Effector memory CD8-positive, alpha-beta T cell (primary cell): ENCODE data around the gene SOX8.

ENCODE experiments used
- ATAC-seq: fragments of 150-1000 bp; cut with Tn5 transposase; replicated peaks from 2 replicates; pipeline ENCODE4 v1.10.0; 2021; ENCODE audit warnings: mild to moderate bottlenecking, moderate library complexity
- DNase-seq, 3 experiments: peaks; one replicate each; pipeline ENCODE4 v3.0.0; 2021
- H3K27ac Mint-ChIP-seq, 2 donors: one replicate each; pipeline ENCODE4 v1.8.0; 2022; ENCODE audit warnings: mild to moderate bottlenecking in 2 of 2, mixed read lengths in 2 of 2, moderate library complexity in 2 of 2
- H3K27me3 Mint-ChIP-seq, 2 donors: one replicate each; pipeline ENCODE4 v1.8.0; 2022; ENCODE audit warnings: mixed read lengths in 2 of 2
- H3K36me3 Mint-ChIP-seq: one replicate; pipeline ENCODE4 v1.8.0; 2022; ENCODE audit warnings: mild to moderate bottlenecking, moderate library complexity, mixed read lengths; ENCODE audit not compliant: insufficient read depth
- H3K4me1 Mint-ChIP-seq, 2 donors: one replicate each; pipeline ENCODE4 v1.8.0; 2022; ENCODE audit warnings: low read depth in 2 of 2, mixed read lengths in 2 of 2
- H3K4me3 Mint-ChIP-seq, 2 donors: one replicate each; pipeline ENCODE4 v1.8.0; 2022; ENCODE audit warnings: mild to moderate bottlenecking in 2 of 2, mixed read lengths in 2 of 2, moderate library complexity in 2 of 2
- H3K9me3 Mint-ChIP-seq, 2 donors: one replicate each; pipeline ENCODE4 v1.8.0; 2022; ENCODE audit warnings: mixed read lengths in 2 of 2

SOX8 gene

GRCh38 chr16:971582-971905 is 10.0 kb upstream of the SOX8 start:
- Mint-ChIP-seq H3K4me1 (peaks cover 10% of the 10 kb centered on the region in 2 donors), H3K27me3 (no peaks in the 10 kb centered on the region), H3K36me3 (peaks cover 11% of the 10 kb centered on the region), H3K9me3 (no peaks in the 10 kb centered on the region), H3K4me3 (peak overlapping the region; percentile 58 to 70), H3K27ac (no peak overlapping the region)
- DNase-seq (no peak), ATAC-seq (no peak)

DNA sequence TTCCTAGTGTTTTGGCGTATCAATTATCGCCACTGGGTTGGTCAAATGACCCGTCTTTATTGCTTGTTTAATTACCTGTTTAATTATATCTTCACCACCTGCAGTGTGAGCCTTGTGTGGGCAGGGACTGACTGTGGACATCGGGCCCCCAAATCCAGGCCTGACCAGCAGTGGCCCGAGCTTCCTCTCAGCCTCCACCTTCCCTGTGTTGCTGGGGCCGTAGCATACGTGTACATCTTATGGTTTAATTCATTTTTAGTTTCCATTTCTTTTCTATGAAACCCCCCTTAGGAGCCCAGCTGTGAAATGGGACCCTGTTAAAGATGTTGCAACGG is 9.6 kb upstream of the SOX8 start:
- no peaks in the 10 kb centered on the region for H3K9me3 Mint-ChIP-seq
- H3K36me3 Mint-ChIP-seq: peaks cover 9% of the 10 kb centered on the region
- ATAC-seq (no peak), DNase-seq (no peak)
- no peak overlapping the region for H3K27ac Mint-ChIP-seq
- H3K4me3 Mint-ChIP-seq: peak overlapping the region; percentile 58 to 70
- H3K4me1 Mint-ChIP-seq: peaks cover 7 to 10% of the 10 kb centered on the region in 2 donors
- H3K27me3 Mint-ChIP-seq: no peaks in the 10 kb centered on the region

- ATAC-seq (no peak), DNase-seq (no peak)
- Mint-ChIP-seq H3K4me3 (peak overlapping the region in 1 of 2 donors; percentile 58), H3K4me1 (peaks cover 7 to 10% of the 10 kb centered on the region in 2 donors), H3K9me3 (no peaks in the 10 kb centered on the region), H3K36me3 (peaks cover 4% of the 10 kb centered on the region), H3K27ac (no peak overlapping the region), H3K27me3 (peaks cover 0 to 2% of the 10 kb centered on the region in 2 donors)
These were observed 9.1 kb upstream of the SOX8 start for GRCh38 chr16:972316-973002.

GRCh38 chr16:973366-973765 is 8.2 kb upstream of the SOX8 start:
- Mint-ChIP-seq H3K27ac (peak overlapping the region in 1 of 2 donors; percentile 49), H3K27me3 (peaks cover 8 to 11% of the 10 kb centered on the region in 2 donors), H3K36me3 (peaks cover 3% of the 10 kb centered on the region), H3K4me3 (no peak overlapping the region), H3K9me3 (no peaks in the 10 kb centered on the region), H3K4me1 (peaks cover 4 to 7% of the 10 kb centered on the region in 2 donors)
- ATAC-seq: no peak
- DNase-seq: no peak

DNA sequence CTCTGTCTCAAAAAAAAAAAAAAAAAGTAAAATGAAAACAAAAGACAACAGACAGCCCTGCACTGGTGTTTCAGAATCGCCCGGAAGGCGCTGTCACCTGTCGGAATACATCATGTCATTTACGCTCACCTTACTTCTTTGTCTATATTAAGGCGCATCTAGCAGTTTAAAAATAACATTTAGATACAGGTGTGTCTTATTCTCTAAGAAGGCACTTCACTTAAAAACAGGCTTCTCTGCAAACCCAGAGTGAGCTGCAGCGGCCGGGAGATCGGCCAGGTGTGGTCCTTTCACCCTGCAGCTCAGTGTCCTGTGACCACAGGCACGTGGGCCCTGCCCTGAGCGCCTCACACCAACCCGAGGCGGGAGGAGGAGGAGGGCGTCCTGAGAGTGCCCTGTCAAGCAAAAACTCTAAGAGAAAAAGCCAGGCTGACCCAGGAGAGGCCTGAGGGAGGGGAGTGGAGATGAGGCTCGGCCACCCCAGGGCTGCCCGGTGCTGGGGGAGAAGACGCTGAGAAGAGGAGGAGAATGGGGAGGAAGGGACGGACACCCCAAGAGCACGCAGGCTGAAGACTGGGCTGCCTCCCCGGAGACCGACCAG is 7.5 kb upstream of the SOX8 start:
- Mint-ChIP-seq H3K9me3 (no peaks in the 10 kb centered on the region), H3K4me3 (no peak overlapping the region), H3K27me3 (peaks cover 9 to 18% of the 10 kb centered on the region in 2 donors), H3K27ac (no peak overlapping the region), H3K4me1 (peaks cover 0 to 3% of the 10 kb centered on the region in 2 donors), H3K36me3 (peaks cover 3% of the 10 kb centered on the region)
- ATAC-seq (no peak), DNase-seq (no peak)

GRCh38 chr16:974611-975261 is 6.8 kb upstream of the SOX8 start:
- Mint-ChIP-seq H3K36me3 (peaks cover 6% of the 10 kb centered on the region), H3K27ac (no peak overlapping the region), H3K4me1 (peaks cover 0 to 7% of the 10 kb centered on the region in 2 donors), H3K4me3 (no peak overlapping the region), H3K27me3 (peaks cover 9 to 24% of the 10 kb centered on the region in 2 donors), H3K9me3 (no peaks in the 10 kb centered on the region)
- DNase-seq: no peak
- no peak for ATAC-seq

DNA sequence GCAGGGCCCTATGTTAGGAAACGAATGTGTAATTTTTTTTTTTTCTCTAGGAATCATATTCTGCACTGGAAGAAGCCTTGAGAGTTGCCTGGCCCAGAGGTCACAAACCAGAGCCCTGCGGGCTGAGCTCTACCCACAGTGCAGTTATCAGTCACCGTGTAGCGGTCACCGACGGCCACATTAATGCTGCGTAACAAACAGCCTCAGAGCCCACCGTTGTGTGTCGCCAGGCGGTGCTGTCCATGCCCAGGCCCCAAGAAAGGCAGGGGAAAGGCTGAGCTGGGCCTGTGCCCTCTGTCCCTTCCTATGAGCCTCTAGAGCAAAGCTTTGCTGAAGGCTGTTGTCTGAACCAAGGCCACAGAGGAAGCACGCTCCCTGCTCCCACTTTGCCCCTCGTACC is 6.3 kb upstream of the SOX8 start:
- no peak for ATAC-seq
- H3K36me3 Mint-ChIP-seq: peaks cover 4% of the 10 kb centered on the region
- no peaks in the 10 kb centered on the region for H3K9me3 Mint-ChIP-seq
- no peak for DNase-seq
- no peak overlapping the region for H3K4me3 Mint-ChIP-seq
- H3K27me3 Mint-ChIP-seq: peaks cover 9 to 27% of the 10 kb centered on the region in 2 donors
- no peak overlapping the region for H3K27ac Mint-ChIP-seq
- peaks cover 0 to 7% of the 10 kb centered on the region in 2 donors for H3K4me1 Mint-ChIP-seq

DNA sequence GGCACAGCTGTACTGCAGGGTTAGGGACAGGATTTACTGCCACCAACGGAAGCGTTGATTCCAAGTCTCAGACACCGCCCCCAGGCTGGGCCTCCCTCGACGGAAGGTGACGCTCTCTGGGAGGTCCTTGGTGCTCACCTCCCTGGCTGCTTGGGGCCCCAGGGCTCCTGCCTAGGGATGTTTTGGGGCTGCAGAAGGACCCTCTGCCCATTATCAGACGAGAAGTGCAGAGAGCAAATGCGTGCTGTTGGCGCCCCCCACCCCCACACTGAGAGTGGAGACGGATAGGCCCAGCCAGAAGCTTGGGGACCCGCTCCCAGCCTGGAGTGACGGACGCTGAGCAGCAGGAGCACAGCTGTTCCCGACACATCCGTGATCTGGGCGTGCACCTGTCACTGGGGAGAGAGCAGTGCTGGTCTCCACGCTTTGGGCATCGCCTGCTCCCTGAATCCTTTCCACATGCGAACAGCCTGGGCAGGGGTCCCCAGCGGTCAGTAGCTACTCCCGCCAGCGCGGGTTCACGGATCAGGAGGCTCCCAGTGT is 5.1 kb upstream of the SOX8 start:
- ATAC-seq: no peak
- peaks cover 4 to 8% of the 10 kb centered on the region in 2 donors for H3K4me1 Mint-ChIP-seq

GRCh38 chr16:977081-977701 is 4.4 kb upstream of the SOX8 start:
- H3K4me1 Mint-ChIP-seq: peaks cover 4 to 6% of the 10 kb centered on the region in 2 donors
- DNase-seq: no peak
- peaks cover 9 to 35% of the 10 kb centered on the region in 2 donors for H3K27me3 Mint-ChIP-seq
- ATAC-seq: no peak
- H3K27ac Mint-ChIP-seq: no peak overlapping the region
- no peaks in the 10 kb centered on the region for H3K9me3 Mint-ChIP-seq
- H3K4me3 Mint-ChIP-seq: no peak overlapping the region
- peaks cover 10% of the 10 kb centered on the region for H3K36me3 Mint-ChIP-seq

More for the DNA sequence above, 5.1 kb upstream of the SOX8 start:
- no peak overlapping the region for H3K27ac Mint-ChIP-seq
- H3K9me3 Mint-ChIP-seq: no peaks in the 10 kb centered on the region
- H3K27me3 Mint-ChIP-seq: peaks cover 9 to 35% of the 10 kb centered on the region in 2 donors
- H3K36me3 Mint-ChIP-seq: peaks cover 10% of the 10 kb centered on the region
- no peak overlapping the region for H3K4me3 Mint-ChIP-seq
- DNase-seq: no peak

- peaks cover 13% of the 10 kb centered on the region for H3K36me3 Mint-ChIP-seq
- peaks cover 12 to 40% of the 10 kb centered on the region in 2 donors for H3K27me3 Mint-ChIP-seq
- H3K4me1 Mint-ChIP-seq: peaks cover 4 to 9% of the 10 kb centered on the region in 2 donors
- no peak overlapping the region for H3K4me3 Mint-ChIP-seq
- DNase-seq (no peak), ATAC-seq (no peak)
- H3K9me3 Mint-ChIP-seq: no peaks in the 10 kb centered on the region
- no peak overlapping the region for H3K27ac Mint-ChIP-seq
These were observed 3.7 kb upstream of the SOX8 start for GRCh38 chr16:977896-978295.

DNA sequence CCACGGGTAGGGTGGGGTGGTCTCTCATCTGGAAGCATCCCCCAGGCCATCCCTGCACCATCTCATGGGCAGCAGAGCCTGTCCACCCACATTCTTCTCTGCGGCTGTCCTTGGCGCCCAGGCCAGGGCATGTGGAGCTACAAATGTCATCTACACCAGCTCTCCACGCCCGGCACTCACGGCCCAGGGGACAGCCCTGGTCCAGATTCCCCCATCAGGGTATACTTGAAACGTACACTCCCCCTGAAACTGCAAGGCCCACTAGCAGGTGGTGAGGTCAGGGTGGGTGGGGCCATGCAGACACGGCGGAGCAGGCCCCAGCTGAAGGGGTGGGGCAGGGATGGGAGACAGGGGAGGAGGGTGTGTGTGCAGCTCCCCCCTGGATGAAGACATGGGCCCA is 3.2 kb upstream of the SOX8 start:
- DNase-seq: no peak
- Mint-ChIP-seq H3K27ac (no peak overlapping the region), H3K4me3 (no peak overlapping the region)

GRCh38 chr16:979147-979546 is 2.4 kb upstream of the SOX8 start:
- H3K27me3 Mint-ChIP-seq: peaks cover 16 to 46% of the 10 kb centered on the region in 2 donors

More for the DNA sequence above, 3.2 kb upstream of the SOX8 start:
- H3K9me3 Mint-ChIP-seq: no peaks in the 10 kb centered on the region
- peaks cover 16 to 45% of the 10 kb centered on the region in 2 donors for H3K27me3 Mint-ChIP-seq
- no peak for ATAC-seq
- peaks cover 15% of the 10 kb centered on the region for H3K36me3 Mint-ChIP-seq
- peaks cover 4 to 10% of the 10 kb centered on the region in 2 donors for H3K4me1 Mint-ChIP-seq

GRCh38 chr16:979859-980594 is 1.5 kb upstream of the SOX8 start:
- DNase-seq (no peak), ATAC-seq (no peak)
- Mint-ChIP-seq H3K36me3 (peaks cover 15% of the 10 kb centered on the region), H3K4me3 (peak overlapping the region; percentile 46 to 56), H3K4me1 (peaks cover 4 to 10% of the 10 kb centered on the region in 2 donors), H3K9me3 (no peaks in the 10 kb centered on the region), H3K27ac (no peak overlapping the region), H3K27me3 (peaks cover 16 to 46% of the 10 kb centered on the region in 2 donors)

More at GRCh38 chr16:979147-979546, 2.4 kb upstream of the SOX8 start:
- Mint-ChIP-seq H3K36me3 (peaks cover 15% of the 10 kb centered on the region), H3K9me3 (no peaks in the 10 kb centered on the region), H3K27ac (no peak overlapping the region), H3K4me3 (peak overlapping the region in 1 of 2 donors; percentile 31), H3K4me1 (peaks cover 4 to 10% of the 10 kb centered on the region in 2 donors)
- no peak for DNase-seq
- ATAC-seq: no peak
